Heart right ventricle (tissue), 16 donors: ENCODE data around the gene TNFSF12. TPM values are rescaled to one million over a fixed set of nuclear protein-coding genes. Genes with fewer than 3 reads are reported as not detected.

Experiments
- ATAC-seq, 8 donors: fragments of 200-7000 bp; cut with Tn5 transposase; one replicate each; pipeline ENCODE4 v1.9.1; 2020; ENCODE audit warnings: mild to moderate bottlenecking in 8 of 8, moderate library complexity in 8 of 8, moderate number of reproducible peaks in 1 of 8
- DNase-seq, 2 donors: peaks; one replicate each; pipeline ENCODE4 v3.0.0-alpha.2; 2020
- H3K27ac ChIP-seq, 10 donors: fragments of 200-600 bp; sonication (generic) in 2 of 10; one replicate each; pipeline versions ENCODE4 v1.5.0 to v1.8.0; 2020 to 2022; ENCODE audit warnings: mild to moderate bottlenecking in 3 of 10
- H3K27me3 ChIP-seq, 7 donors: fragments of 200-600 bp; one replicate each; pipeline ENCODE4 v1.8.0; 2021 to 2022; ENCODE audit warnings: mild to moderate bottlenecking in 2 of 7
- H3K36me3 ChIP-seq, 9 donors: fragments of 200-600 bp; sonication (generic) in 1 of 9; one replicate each; pipeline versions ENCODE4 v1.5.0 to v1.8.0; 2020 to 2022; ENCODE audit warnings: mild to moderate bottlenecking in 2 of 9
- H3K4me1 ChIP-seq, 9 donors: fragments of 200-600 bp; sonication (generic) in 1 of 9; one replicate each; pipeline versions ENCODE4 v1.5.0 to v1.8.0; 2020 to 2022; ENCODE audit warnings: mild to moderate bottlenecking in 4 of 9
- H3K4me3 ChIP-seq, 10 donors: fragments of 200-600 bp; sonication (generic) in 2 of 10; one replicate each; pipeline versions ENCODE4 v1.5.0 to v1.8.0; 2020 to 2022; ENCODE audit warnings: mild to moderate bottlenecking in 7 of 10, moderate library complexity in 2 of 10
- H3K9me3 ChIP-seq, 11 donors: fragments of 200-600 bp in 10 of 11; sonication (generic) in 2 of 11; one replicate each; pipeline versions ENCODE4 v1.5.0 to v1.8.0; 2013 to 2022; ENCODE audit warnings: mild to moderate bottlenecking in 2 of 11, control low read depth in 1 of 11, moderate library complexity in 1 of 11
- CTCF ChIP-seq, 9 donors: fragments of 200-600 bp; sonication (generic) in 2 of 9; IDR thresholded peaks; one replicate each; pipeline versions ENCODE4 v1.5.0 to v1.8.0; 2021 to 2022; ENCODE audit warnings: antibody characterized with exemption in 9 of 9, mild to moderate bottlenecking in 5 of 9, moderate library complexity in 1 of 9
- whole genome bisulfite sequencing, 2 donors: extraction: QIAGEN DNeasy Blood & Tissue Kit; methylation state at CpG; one replicate each; pipeline ENCODE4 v1.1.7; 2013; ENCODE audit warnings: inconsistent platforms in 1 of 2; 5-methylcytosine and 5-hydroxymethylcytosine counted together
- intact Hi-C, 10 donors: fragments of 100-400 bp; cut with DNase I; formaldehyde crosslinking; loops; one replicate each; pipeline versions ENCODE4 v1.11.1 to v1.14.2; 2022
- long read RNA-seq, 3 donors: library from polyadenylated mRNA; unstranded; transcript quantifications; one replicate each; pipeline ENCODE4 v2.0.0, GENCODE V29; 2020 to 2021
- polyA plus RNA-seq, 2 donors: library from polyadenylated mRNA; stranded (reverse); fragments of 200-250 nt; gene quantifications; one replicate each; pipeline ENCODE4 v1.2.3, GENCODE V29; 2013
- total RNA-seq, 10 donors: library from RNA; stranded (reverse); fragmentation: NEBNext Ultra II Directional in 3 of 10; extraction: Animal tissue kit (Norgen Biotek cat#: 25700) in 3 of 10; gene quantifications; one replicate each; pipeline versions ENCODE4 v1.2.1 to v1.2.4, GENCODE V29; 2021 to 2023
- donor health status: Arrhythmogenic right ventricular cardiomyopathy.
- donor health status: ischemic (EF 13 %, LVEDD 7.1; RV severe dilation, severe dysfunction).
- donor health status: healthy with polysubstance abuse.
- donor health status: DM: no; HTN: yes; CAD: no.
- donor health status: DM: no; HTN: no; CAD: no.
- donor health status: ischemic (EF 25% LVEDD 6.9; RV normal size, moderate dysfunction).
- donor health status: ischemic (EF 25% LVEDD 5.7; RV mildly dilated, moderate dysfunction).
- donor health status: healthy.
- donor health status: DM: yes; HTN: yes; CAD: no.
- donor health status: Ischemic cardiomyopathy.
- donor health status: ischemic (EF 35%, LVEDD 5.7; RV mildly dilated, moderate dysfunction).
- donor health status: nonischemic (EF 11% LVEDD 7.7; RV severe dilation, severe dysfunction).
- donor health status: DM: yes; HTN: yes; CAD: no.
- donor health status: PGD.
- donor health status: ischemic (EF 29% LVEDD 5.4; RV normal size, mild dysfunction).
- donor health status: nonischemic (EF 23%, LVEDD 6.1; RV moderate dilation, normal function).

Gene TNFSF12
- total RNA-seq (10 to 100 TPM; 21.7 to 44.3 (median 26.9) TPM), polyA plus RNA-seq (10 to 100 TPM; 20.6 to 51.0 TPM)
- long read RNA-seq, donor 1, transcript TNFSF12-201 (7 exons, 1,553 nt) = major isoform, 7 of 28 reads
- long read RNA-seq, donor 1, partial matches to known transcripts = 11 of 28 reads
- long read RNA-seq, donor 1, other reads (novel, unspliced or antisense) = 5 of 28 reads
- long read RNA-seq, donor 2, transcript TNFSF12-202 (8 exons, 1,625 nt) = minor isoform, 5 of 37 reads
- long read RNA-seq, donor 2, transcript TNFSF12-201 (7 exons, 1,553 nt) = major isoform, 13 of 37 reads
- long read RNA-seq, donor 2, partial matches to known transcripts = 11 of 37 reads
- long read RNA-seq, donor 2, other reads (novel, unspliced or antisense) = 5 of 37 reads
- long read RNA-seq, donor 3, partial matches to known transcripts = 1 of 6 reads
- long read RNA-seq, donor 3, other reads (novel, unspliced or antisense) = 1 of 6 reads

GRCh38 chr17:7548585-7549400 is at the start of gene TNFSF12:
TSS of gene TNFSF12 (plus strand) at chr17:7549058. CDS start at chr17:7549154, 96 bp downstream.
- H3K27me3 ChIP-seq = no peaks in the 10 kb centered on the region
- peak within 1 kb of the TSS; percentile 42 to 90 (median 80) for H3K4me3 ChIP-seq
- intact Hi-C loops = no loop called here
- H3K9me3 ChIP-seq = no peaks in the 10 kb centered on the region
- H3K27ac ChIP-seq = peak within 1 kb of the TSS; percentile 89 to 98 (median 92)
- 2 to 4% methylated on average over 65 of the region's 65 CpGs for WGBS, 2 donors
- H3K36me3 ChIP-seq = peaks cover 0 to 23% (median 10%) of the 10 kb centered on the region in 9 donors
- peak; percentile 80 to 91 (median 86) for ATAC-seq
- peak in 5 of 9 donors; percentile 25 to 50 (median 29) for TF ChIP-seq CTCF (IDR thresholded peaks at IDR 0.05)
- H3K4me1 ChIP-seq = peaks cover 0 to 62% (median 22%) of the 10 kb centered on the region in 9 donors
- peak; percentile 83 for DNase-seq

- DNase-seq (no peak), ATAC-seq (no peak)
- WGBS, 2 donors = 87 to 93% methylated on average over 11 of the region's 11 CpGs
- Histone ChIP-seq H3K9me3 (no peaks in the 10 kb centered on the region), H3K4me1 (peaks cover 0 to 43% (median 18%) of the 10 kb centered on the region in 9 donors), H3K27ac (no peak overlapping the region), H3K27me3 (no peaks in the 10 kb centered on the region), H3K36me3 (peaks cover 18 to 99% (median 74%) of the 10 kb centered on the region in 9 donors), H3K4me3 (no peak overlapping the region)
- intact Hi-C loops = no loop called here
- TF ChIP-seq CTCF (IDR thresholded peaks at IDR 0.05) = no peak
Measured at GRCh38 chr17:7499161-7499560, 49.7 kb upstream of the TNFSF12 start.

- intact Hi-C loops = no loop called here
- no peak for TF ChIP-seq CTCF (IDR thresholded peaks at IDR 0.05)
- WGBS, 2 donors = 84 to 88% methylated on average over 14 of the region's 14 CpGs
- no peak overlapping the region for H3K27ac ChIP-seq
- ATAC-seq = no peak
- no peaks in the 10 kb centered on the region for H3K9me3 ChIP-seq
- peaks cover 0 to 19% (median 9%) of the 10 kb centered on the region in 9 donors for H3K4me1 ChIP-seq
- no peak for DNase-seq
- no peak overlapping the region for H3K4me3 ChIP-seq
- H3K36me3 ChIP-seq = peaks cover 18 to 100% (median 94%) of the 10 kb centered on the region in 9 donors
- H3K27me3 ChIP-seq = no peaks in the 10 kb centered on the region
Measured at GRCh38 chr17:7501729-7502128, 47.1 kb upstream of the TNFSF12 start.

- 90% methylated on average over 20 of the region's 20 CpGs for WGBS, 2 donors
- no peak for ATAC-seq
Measured at GRCh38 chr17:7502171-7502847, 46.5 kb upstream of the TNFSF12 start.

More at GRCh38 chr17:7502171-7502847, 46.5 kb upstream of the TNFSF12 start:
- H3K4me3 ChIP-seq = no peak overlapping the region
- DNase-seq = no peak
- peaks cover 0 to 14% (median 7%) of the 10 kb centered on the region in 9 donors for H3K4me1 ChIP-seq
- no peaks in the 10 kb centered on the region for H3K9me3 ChIP-seq
- no peak overlapping the region for H3K27ac ChIP-seq
- no peak for TF ChIP-seq CTCF (IDR thresholded peaks at IDR 0.05)
- H3K36me3 ChIP-seq = peaks cover 18 to 100% (median 96%) of the 10 kb centered on the region in 9 donors
- intact Hi-C loops = no loop called here
- H3K27me3 ChIP-seq = no peaks in the 10 kb centered on the region
